H9 (cell line): ENCODE measurements around the gene ACTN1. TPM values are rescaled to one million over a fixed set of nuclear protein-coding genes. Genes with fewer than 3 reads are reported as not detected.

Source experiments
- DNase-seq: peaks from one replicate; pipeline ENCODE4 v3.0.0-alpha.2; 2017
- H2AFZ ChIP-seq: one replicate; pipeline ENCODE4 v1.6.1; 2013; ENCODE audit warnings: mild to moderate bottlenecking, low read length, control low read depth, moderate library complexity
- H2AK5ac ChIP-seq: 2 replicates; pipeline ENCODE4 v1.6.1; 2013; ENCODE audit warnings: low read length, control low read depth, mixed read lengths; ENCODE audit not compliant: insufficient read length
- H2BK120ac ChIP-seq: one replicate; pipeline ENCODE4 v1.6.1; 2013; ENCODE audit warnings: low read depth, mild to moderate bottlenecking, low read length, control low read depth, inconsistent platforms; ENCODE audit not compliant: poor library complexity, severe bottlenecking
- H2BK12ac ChIP-seq: 2 replicates; pipeline ENCODE4 v1.6.1; 2013; ENCODE audit warnings: low read length, control low read depth, mixed read lengths, low read depth; ENCODE audit not compliant: insufficient read length
- H2BK15ac ChIP-seq: 2 replicates; pipeline ENCODE4 v1.6.1; 2013; ENCODE audit warnings: low read depth, low read length, control low read depth
- H2BK20ac ChIP-seq: one replicate; pipeline ENCODE4 v1.6.1; 2013; ENCODE audit warnings: low read depth, mild to moderate bottlenecking, low read length, control low read depth, inconsistent platforms; ENCODE audit not compliant: poor library complexity, severe bottlenecking
- H2BK5ac ChIP-seq: 2 replicates; pipeline ENCODE4 v1.6.1; 2013; ENCODE audit warnings: low read length, control low read depth, mixed read lengths; ENCODE audit not compliant: insufficient read length
- H3K14ac ChIP-seq: 2 replicates; pipeline ENCODE4 v1.6.1; 2013; ENCODE audit warnings: low read length, control low read depth; ENCODE audit not compliant: insufficient read depth
- H3K18ac ChIP-seq: 2 replicates; pipeline ENCODE4 v1.6.1; 2013; ENCODE audit warnings: low read depth, mild to moderate bottlenecking, mixed read lengths, low read length, control low read depth; ENCODE audit not compliant: insufficient read length
- H3K23ac ChIP-seq: 2 replicates; pipeline ENCODE4 v1.6.1; 2013; ENCODE audit warnings: low read length, control low read depth, mixed read lengths, low read depth; ENCODE audit not compliant: insufficient read length
- H3K23me2 ChIP-seq: 2 replicates; pipeline ENCODE4 v1.6.1; 2013; ENCODE audit warnings: low read depth, mild to moderate bottlenecking, mixed read lengths, low read length, control low read depth; ENCODE audit not compliant: insufficient read length, poor library complexity, severe bottlenecking
- H3K27ac ChIP-seq: 2 replicates; pipeline ENCODE4 v1.5.1; 2013; ENCODE audit warnings: low read length, control low read depth, mixed read lengths, low read depth; ENCODE audit not compliant: insufficient read length
- H3K27me3 ChIP-seq: 2 replicates; pipeline ENCODE4 v1.6.1; 2013; ENCODE audit warnings: low read length, control low read depth, inconsistent platforms; ENCODE audit not compliant: insufficient read depth
- H3K4ac ChIP-seq: 2 replicates; pipeline ENCODE4 v1.6.1; 2013; ENCODE audit warnings: low read depth, mild to moderate bottlenecking, control low read depth, inconsistent platforms, low read length, moderate library complexity
- H3K4me1 ChIP-seq: 2 replicates; pipeline ENCODE4 v1.6.1; 2013; ENCODE audit warnings: low read length, control low read depth, inconsistent platforms; ENCODE audit not compliant: insufficient read depth
- H3K4me2 ChIP-seq: 2 replicates; pipeline ENCODE4 v1.6.1; 2013; ENCODE audit warnings: low read length, control low read depth, mixed read lengths; ENCODE audit not compliant: insufficient read length, insufficient read depth
- H3K56ac ChIP-seq: 2 replicates; pipeline ENCODE4 v1.6.1; 2013; ENCODE audit warnings: low read depth, mild to moderate bottlenecking, mixed read lengths, low read length, control low read depth; ENCODE audit not compliant: insufficient read length
- H3K79me1 ChIP-seq: 2 replicates; pipeline ENCODE4 v1.6.1; 2013; ENCODE audit warnings: low read depth, mild to moderate bottlenecking, moderate library complexity, low read length, control low read depth, inconsistent platforms; ENCODE audit not compliant: insufficient read depth, poor library complexity, severe bottlenecking
- H3K79me2 ChIP-seq: 2 replicates; pipeline ENCODE4 v1.6.1; 2013; ENCODE audit warnings: low read length, control low read depth, inconsistent platforms; ENCODE audit not compliant: insufficient read depth
- H3K9ac ChIP-seq: 2 replicates; pipeline ENCODE4 v1.6.1; 2013; ENCODE audit warnings: low read length, control low read depth, mixed read lengths; ENCODE audit not compliant: insufficient read length; ENCODE audit errors: extremely low read depth
- H3K9me3 ChIP-seq: one replicate; pipeline ENCODE4 v1.6.1; 2013; ENCODE audit warnings: low read depth, low read length, inconsistent platforms; ENCODE audit not compliant: control insufficient read depth
- H3T11ph ChIP-seq: one replicate; pipeline ENCODE4 v1.6.1; 2013; ENCODE audit warnings: mild to moderate bottlenecking, low read length, control low read depth, inconsistent platforms
- H4K20me1 ChIP-seq: one replicate; pipeline ENCODE4 v1.6.1; 2013; ENCODE audit not compliant: control insufficient read depth, insufficient read length, insufficient read depth
- H4K5ac ChIP-seq: 2 replicates; pipeline ENCODE4 v1.6.1; 2013; ENCODE audit warnings: low read depth, mild to moderate bottlenecking, mixed read lengths, low read length, control low read depth; ENCODE audit not compliant: insufficient read length
- H4K8ac ChIP-seq: replicated peaks from 2 replicates; pipeline ENCODE4 v1.6.1; 2013; ENCODE audit warnings: low read length, control low read depth, mixed read lengths, low read depth; ENCODE audit not compliant: insufficient read length
- H4K91ac ChIP-seq: 2 replicates; pipeline ENCODE4 v1.6.1; 2013; ENCODE audit warnings: low read depth, mild to moderate bottlenecking, moderate library complexity, mixed read lengths, low read length, control low read depth; ENCODE audit not compliant: insufficient read length
- H3K27ac Mint-ChIP-seq, 3 experiments: 2 replicates in 2 of 3; 3 replicates in 1 of 3; pipeline ENCODE4 v1.8.0; 2020 to 2021; ENCODE audit warnings: mixed read lengths in 3 of 3, mild to moderate bottlenecking in 1 of 3, moderate library complexity in 1 of 3
- H3K27me3 Mint-ChIP-seq: 2 replicates; pipeline ENCODE4 v1.8.0; 2021; ENCODE audit warnings: low read depth, mild to moderate bottlenecking, moderate library complexity, mixed read lengths
- H3K36me3 Mint-ChIP-seq, 3 experiments: 2 replicates in 2 of 3; 3 replicates in 1 of 3; pipeline ENCODE4 v1.8.0; 2020 to 2021; ENCODE audit warnings: low read depth in 3 of 3, mixed read lengths in 3 of 3; ENCODE audit not compliant: insufficient read depth in 1 of 3
- H3K4me1 Mint-ChIP-seq, 2 experiments: 2 replicates each; pipeline ENCODE4 v1.8.0; 2020; ENCODE audit warnings: mixed read lengths in 2 of 2
- H3K4me3 Mint-ChIP-seq, 2 experiments: 2 replicates in 1 of 2; 3 replicates in 1 of 2; pipeline ENCODE4 v1.8.0; 2020 to 2021; ENCODE audit warnings: mild to moderate bottlenecking in 2 of 2, mixed read lengths in 2 of 2, moderate library complexity in 1 of 2
- H3K9me3 Mint-ChIP-seq, 2 experiments: 2 replicates in 1 of 2; 3 replicates in 1 of 2; pipeline ENCODE4 v1.8.0; 2020; ENCODE audit warnings: mild to moderate bottlenecking in 2 of 2, mixed read lengths in 2 of 2, moderate library complexity in 1 of 2
- CTCF ChIP-seq: fragments of 200-600 bp; sonication (generic); conservative IDR thresholded peaks from 3 replicates; pipeline ENCODE4 v1.8.0; 2021; ENCODE audit warnings: antibody characterized with exemption, mild to moderate bottlenecking
- WGBS: extraction: QIAGEN DNeasy Blood & Tissue Kit; methylation state at CpG from one replicate; pipeline ENCODE4 v1.1.7; 2013; ENCODE audit warnings: missing lambda C conversion rate, low lambda C conversion rate, mixed read lengths; ENCODE audit not compliant: insufficient read length; ENCODE audit errors: extremely low coverage; 5-methylcytosine and 5-hydroxymethylcytosine counted together
- total RNA-seq: library from RNA; stranded (reverse); gene quantifications from 2 replicates; pipeline ENCODE4 v1.2.1, GENCODE V29; 2021

The ACTN1 gene
- total RNA-seq, 1 experiment from 2014 or later = 219 TPM

GRCh38 chr14:68892961-68893360 lies 86.1 kb downstream of the ACTN1 start:
- Mint-ChIP-seq H3K4me1 (no peaks in the 10 kb centered on the region), H3K4me3 (no peak overlapping the region), H3K9me3 (no peaks in the 10 kb centered on the region; a peak in 1 of 5 replicates), H3K27me3 (no peaks in the 10 kb centered on the region), H3K27ac (no peak overlapping the region; a peak in 1 of 7 replicates), H3K36me3 (peaks cover 49 to 98% (median 82%) of the 10 kb centered on the region in 3 experiments)
- Histone ChIP-seq H3K4me1 (no peaks in the 10 kb centered on the region), H3K23me2 (no peaks in the 10 kb centered on the region), H4K20me1 (no peaks in the 10 kb centered on the region), H3K4ac (no peak overlapping the region), H3K18ac (no peak overlapping the region), H2AK5ac (no peak overlapping the region), H3K4me2 (no peak overlapping the region), H3T11ph (no peak overlapping the region), H3K14ac (no peak overlapping the region), H3K9me3 (no peaks in the 10 kb centered on the region), H3K56ac (no peak overlapping the region), H3K27ac (no peak overlapping the region), H3K79me1 (no peaks in the 10 kb centered on the region), H3K9ac (no peak overlapping the region), H2BK120ac (no peak overlapping the region), H2BK15ac (no peak overlapping the region), H3K23ac (no peak overlapping the region), H2BK12ac (no peak overlapping the region), H4K91ac (no peak overlapping the region), H4K8ac (no peak overlapping the region), H2BK20ac (no peak overlapping the region), H2AFZ (no peak overlapping the region), H4K5ac (no peak overlapping the region), H3K27me3 (no peaks in the 10 kb centered on the region), H3K79me2 (no peaks in the 10 kb centered on the region), H2BK5ac (no peak overlapping the region)
- no peak for TF ChIP-seq CTCF
- no CpG with 5 or more reads among the region's 6 CpGs for WGBS
- no peak for DNase-seq
